IMR-90 (cell line): ENCODE results near the gene PRR23C.

Source experiments
- BHLHE40 ChIP-seq: fragments of 150-350 bp; IDR thresholded peaks from 2 replicates; pipeline ENCODE4 v1.6.1; 2016; ENCODE audit warnings: mild to moderate bottlenecking, low read depth, low read length
- CEBPB ChIP-seq: IDR thresholded peaks from 2 replicates; pipeline ENCODE4 v1.6.1; 2012; ENCODE audit warnings: low read depth, low read length, improper control_type of control experiment
- CHD1 ChIP-seq: IDR thresholded peaks from 2 replicates; pipeline ENCODE4 v1.6.1; 2012; ENCODE audit warnings: low read depth, low read length, improper control_type of control experiment
- FOS ChIP-seq: fragments of 150-350 bp; IDR thresholded peaks from 2 replicates; pipeline ENCODE4 v1.6.1; 2016; ENCODE audit warnings: low read depth, low read length
- MAFK ChIP-seq: IDR thresholded peaks from 2 replicates; pipeline ENCODE4 v1.6.1; 2012; ENCODE audit warnings: low read depth, low read length, improper control_type of control experiment
- MAZ ChIP-seq: IDR thresholded peaks from 2 replicates; pipeline ENCODE4 v1.6.1; 2012; ENCODE audit warnings: low read depth, mild to moderate bottlenecking, low read length, improper control_type of control experiment, moderate library complexity, borderline replicate concordance
- MXI1 ChIP-seq: IDR thresholded peaks from 2 replicates; pipeline ENCODE4 v1.6.1; 2012; ENCODE audit warnings: low read depth, mild to moderate bottlenecking, low read length, moderate library complexity, borderline replicate concordance
- POLR2A ChIP-seq: IDR thresholded peaks from 2 replicates; pipeline ENCODE4 v1.6.1; 2012; ENCODE audit warnings: mild to moderate bottlenecking, low read depth, low read length
- RAD21 ChIP-seq: IDR thresholded peaks from 2 replicates; pipeline ENCODE4 v1.6.1; 2012; ENCODE audit warnings: low read length, improper control_type of control experiment
- RFX5 ChIP-seq: IDR thresholded peaks from 2 replicates; pipeline ENCODE4 v1.8.0; 2012; ENCODE audit warnings: low read depth, mild to moderate bottlenecking, low read length, moderate library complexity
- SMC3 ChIP-seq: fragments of 150-350 bp; IDR thresholded peaks from 2 replicates; pipeline ENCODE4 v1.6.1; 2016; ENCODE audit warnings: low read depth, mild to moderate bottlenecking, antibody characterized with exemption, low read length, moderate library complexity
- TF ChIP-seq, protein P1 (sequence below): conservative IDR thresholded peaks from 2 replicates; pipeline ENCODE4 v1.5.1; 2012; ENCODE audit warnings: mild to moderate bottlenecking, low read depth, low read length, improper control_type of control experiment
- TF ChIP-seq, protein P2 (sequence below): fragments of 150-350 bp; IDR thresholded peaks from 2 replicates; pipeline ENCODE4 v1.6.1; 2016; ENCODE audit warnings: low read depth, mild to moderate bottlenecking, low read length, moderate library complexity, borderline replicate concordance

DNA sequence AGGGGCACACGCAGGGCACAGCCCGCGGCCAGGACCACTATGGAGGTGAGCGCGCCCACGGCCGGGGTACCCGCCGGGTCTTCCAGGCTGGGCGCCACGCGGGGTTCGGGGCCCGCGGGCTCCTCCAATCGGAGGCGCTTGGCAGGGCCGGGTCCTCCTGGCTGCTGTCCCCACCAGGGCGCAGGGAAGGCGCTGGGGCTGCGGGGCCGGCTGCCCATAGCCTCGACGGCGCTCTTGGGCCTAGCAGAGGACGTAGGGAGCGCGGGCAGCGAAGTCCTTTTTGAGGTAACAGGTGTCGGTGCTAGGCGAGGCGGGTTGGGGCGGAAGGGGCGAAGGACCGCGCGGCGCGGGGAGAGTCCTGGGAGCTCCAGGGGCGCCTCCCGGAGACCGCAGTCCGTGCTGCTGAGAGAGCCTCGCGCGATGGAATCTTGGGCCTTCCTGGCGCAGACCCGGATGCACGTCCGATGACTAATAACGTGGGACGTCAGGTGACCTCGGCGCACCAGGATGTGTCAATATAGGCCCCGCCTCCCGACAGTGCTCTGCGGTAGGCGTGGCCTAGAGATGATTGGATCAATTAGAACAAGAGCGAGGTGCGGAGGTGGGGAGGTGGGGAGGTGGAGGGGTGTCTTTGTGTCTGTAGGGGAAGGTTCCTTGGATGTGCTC is 38.5 kb downstream of the PRR23C start, which contains the start of gene PRR23A:
- TF ChIP-seq POLR2A, result no peak
- TF ChIP-seq, protein P1, sequence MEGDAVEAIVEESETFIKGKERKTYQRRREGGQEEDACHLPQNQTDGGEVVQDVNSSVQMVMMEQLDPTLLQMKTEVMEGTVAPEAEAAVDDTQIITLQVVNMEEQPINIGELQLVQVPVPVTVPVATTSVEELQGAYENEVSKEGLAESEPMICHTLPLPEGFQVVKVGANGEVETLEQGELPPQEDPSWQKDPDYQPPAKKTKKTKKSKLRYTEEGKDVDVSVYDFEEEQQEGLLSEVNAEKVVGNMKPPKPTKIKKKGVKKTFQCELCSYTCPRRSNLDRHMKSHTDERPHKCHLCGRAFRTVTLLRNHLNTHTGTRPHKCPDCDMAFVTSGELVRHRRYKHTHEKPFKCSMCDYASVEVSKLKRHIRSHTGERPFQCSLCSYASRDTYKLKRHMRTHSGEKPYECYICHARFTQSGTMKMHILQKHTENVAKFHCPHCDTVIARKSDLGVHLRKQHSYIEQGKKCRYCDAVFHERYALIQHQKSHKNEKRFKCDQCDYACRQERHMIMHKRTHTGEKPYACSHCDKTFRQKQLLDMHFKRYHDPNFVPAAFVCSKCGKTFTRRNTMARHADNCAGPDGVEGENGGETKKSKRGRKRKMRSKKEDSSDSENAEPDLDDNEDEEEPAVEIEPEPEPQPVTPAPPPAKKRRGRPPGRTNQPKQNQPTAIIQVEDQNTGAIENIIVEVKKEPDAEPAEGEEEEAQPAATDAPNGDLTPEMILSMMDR, result no peak
- no peak for TF ChIP-seq SMC3
- no peak for TF ChIP-seq RFX5
- TF ChIP-seq MAZ, result no peak
- no peak for TF ChIP-seq FOS
- no peak for TF ChIP-seq RAD21
- TF ChIP-seq, protein P2, sequence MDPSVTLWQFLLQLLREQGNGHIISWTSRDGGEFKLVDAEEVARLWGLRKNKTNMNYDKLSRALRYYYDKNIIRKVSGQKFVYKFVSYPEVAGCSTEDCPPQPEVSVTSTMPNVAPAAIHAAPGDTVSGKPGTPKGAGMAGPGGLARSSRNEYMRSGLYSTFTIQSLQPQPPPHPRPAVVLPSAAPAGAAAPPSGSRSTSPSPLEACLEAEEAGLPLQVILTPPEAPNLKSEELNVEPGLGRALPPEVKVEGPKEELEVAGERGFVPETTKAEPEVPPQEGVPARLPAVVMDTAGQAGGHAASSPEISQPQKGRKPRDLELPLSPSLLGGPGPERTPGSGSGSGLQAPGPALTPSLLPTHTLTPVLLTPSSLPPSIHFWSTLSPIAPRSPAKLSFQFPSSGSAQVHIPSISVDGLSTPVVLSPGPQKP, result no peak
- no peak for TF ChIP-seq CEBPB
- no peak for TF ChIP-seq BHLHE40
- no peak for TF ChIP-seq MAFK
- TF ChIP-seq CHD1, result no peak
- no peak for TF ChIP-seq MXI1
